Right lobe of liver (tissue), 4 donors: ENCODE results near the gene FOXP4.

ENCODE experiments used
- CTCF ChIP-seq, 4 donors: fragments of 200-600 bp in 3 of 4; fragments of 450-650 bp in 1 of 4; IDR thresholded peaks; one replicate each; pipeline versions ENCODE4 v1.5.1 to v1.8.0; 2016 to 2022; ENCODE audit warnings: antibody characterized with exemption in 4 of 4, mild to moderate bottlenecking in 2 of 4
- POLR2A ChIP-seq: fragments of 450-650 bp; IDR thresholded peaks from one replicate; pipeline ENCODE4 v1.6.1; 2017; ENCODE audit warnings: antibody characterized with exemption, mild to moderate bottlenecking
- donor health status: DM: no; HTN: no; CAD: no.
- donor health status: DM: no; HTN: no; CAD: no.
- donor health status: DM: no; HTN: yes; CAD: no.

DNA sequence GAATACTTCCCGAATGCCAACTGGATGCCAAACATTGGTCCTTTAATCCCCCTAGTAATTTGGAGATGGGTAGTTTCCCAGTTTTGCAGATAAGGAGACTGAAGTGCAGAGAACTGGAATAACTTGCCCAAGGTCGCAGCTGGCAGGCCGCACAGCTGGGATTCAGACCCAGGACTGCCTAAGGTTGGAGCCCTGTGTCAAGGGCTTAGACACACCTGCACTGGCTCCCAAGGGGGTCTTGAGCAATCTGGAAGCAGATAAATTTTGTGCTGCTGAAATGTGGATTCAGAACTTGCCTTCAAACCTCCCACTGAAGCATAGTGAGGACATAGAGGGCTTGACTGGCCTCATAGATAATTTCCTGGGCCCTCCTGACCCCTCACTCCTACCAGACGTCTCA, 30.5 kb downstream of the FOXP4 start:
- TF ChIP-seq CTCF (IDR thresholded peaks at IDR 0.05), result no peak
- TF ChIP-seq POLR2A, result no peak
